Stimulated activated naive CD8-positive, alpha-beta T cell treated with anti-CD3 and anti-CD28 coated beads, Interleukin-15, Interleukin-2, amounts not matched to agents 100 ng/mL and 50 ng/mL, for 24 hours (primary cell): ENCODE measurements around the gene TWIST2.

ENCODE experiments used
- H3K27ac Mint-ChIP-seq: one replicate; pipeline ENCODE4 v1.8.0; 2021; ENCODE audit warnings: mild to moderate bottlenecking, mixed read lengths
- H3K27me3 Mint-ChIP-seq: one replicate; pipeline ENCODE4 v1.8.0; 2021; ENCODE audit warnings: mixed read lengths
- H3K36me3 Mint-ChIP-seq: one replicate; pipeline ENCODE4 v1.8.0; 2021; ENCODE audit warnings: low read depth, mixed read lengths
- H3K4me1 Mint-ChIP-seq: one replicate; pipeline ENCODE4 v1.8.0; 2021; ENCODE audit warnings: low read depth, mixed read lengths
- H3K4me3 Mint-ChIP-seq: one replicate; pipeline ENCODE4 v1.8.0; 2021; ENCODE audit warnings: mild to moderate bottlenecking, mixed read lengths
- H3K9me3 Mint-ChIP-seq: one replicate; pipeline ENCODE4 v1.8.0; 2021; ENCODE audit warnings: mixed read lengths

Gene TWIST2

GRCh38 chr2:238893349-238894000, 45.6 kb downstream of the TWIST2 start:
- no peak overlapping the region for H3K4me3 Mint-ChIP-seq

DNA sequence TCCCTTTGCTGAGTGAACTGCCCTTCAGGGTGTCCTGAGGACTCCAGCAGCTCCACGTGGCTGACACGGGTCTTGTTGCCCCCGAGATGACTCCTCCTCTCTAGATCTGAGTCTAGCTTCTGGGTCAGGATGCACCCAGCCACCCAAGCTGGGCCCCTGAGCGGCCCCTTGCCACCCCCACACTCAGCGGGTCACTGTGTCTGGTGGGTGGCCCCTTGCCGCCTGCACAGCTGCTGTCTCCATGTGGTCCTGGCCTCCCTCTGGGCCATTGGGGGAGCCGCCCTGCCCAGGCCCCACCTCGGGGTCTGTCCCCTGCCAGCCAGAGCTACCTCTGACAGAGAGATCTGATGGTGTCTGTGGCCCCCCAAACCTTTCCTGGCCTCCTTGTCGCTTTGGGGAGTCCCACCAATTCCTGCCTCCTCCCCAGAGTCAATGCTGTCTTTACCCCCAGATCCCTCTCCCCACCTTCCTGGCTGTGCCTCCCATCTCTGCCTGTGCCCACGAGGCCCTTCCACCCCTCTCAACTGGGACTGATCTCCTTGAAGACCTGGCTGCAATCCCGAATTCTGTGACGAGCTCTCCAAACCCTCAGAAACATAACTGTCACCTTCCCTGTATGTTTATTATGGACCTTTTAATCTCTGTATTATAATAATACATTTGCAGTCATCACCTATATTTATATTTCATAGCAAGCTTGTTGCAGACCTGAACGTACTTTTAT, 46.5 kb downstream of the TWIST2 start:
- Mint-ChIP-seq H3K9me3 (no peaks in the 10 kb centered on the region), H3K4me1 (no peaks in the 10 kb centered on the region), H3K27ac (no peak overlapping the region), H3K36me3 (no peaks in the 10 kb centered on the region), H3K27me3 (peaks cover 3% of the 10 kb centered on the region), H3K4me3 (no peak overlapping the region)

More at GRCh38 chr2:238893349-238894000, 45.6 kb downstream of the TWIST2 start:
- Mint-ChIP-seq H3K4me1 (no peaks in the 10 kb centered on the region), H3K9me3 (no peaks in the 10 kb centered on the region), H3K27me3 (peaks cover 5% of the 10 kb centered on the region), H3K36me3 (no peaks in the 10 kb centered on the region), H3K27ac (no peak overlapping the region)

DNA sequence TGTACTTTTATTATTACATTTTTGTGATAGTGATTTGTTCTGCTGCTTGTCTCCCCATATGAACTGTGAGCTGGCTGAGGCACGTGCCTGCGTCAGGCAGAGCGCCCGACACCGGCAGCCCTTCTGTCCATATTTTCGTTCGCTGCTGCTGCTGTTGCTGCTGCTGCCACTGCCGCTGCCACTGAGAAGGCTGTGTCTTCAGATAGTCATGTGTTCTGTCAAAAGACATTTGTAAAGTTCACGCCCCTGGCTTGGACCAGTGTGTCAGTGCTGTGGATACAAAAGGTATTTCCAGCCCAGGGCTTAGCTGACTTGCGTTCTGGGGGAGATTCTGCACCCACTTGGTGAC, 47.0 kb downstream of the TWIST2 start:
- Mint-ChIP-seq H3K9me3 (no peaks in the 10 kb centered on the region), H3K27me3 (peaks cover 3% of the 10 kb centered on the region), H3K4me3 (no peak overlapping the region), H3K4me1 (no peaks in the 10 kb centered on the region), H3K27ac (no peak overlapping the region), H3K36me3 (no peaks in the 10 kb centered on the region)

DNA sequence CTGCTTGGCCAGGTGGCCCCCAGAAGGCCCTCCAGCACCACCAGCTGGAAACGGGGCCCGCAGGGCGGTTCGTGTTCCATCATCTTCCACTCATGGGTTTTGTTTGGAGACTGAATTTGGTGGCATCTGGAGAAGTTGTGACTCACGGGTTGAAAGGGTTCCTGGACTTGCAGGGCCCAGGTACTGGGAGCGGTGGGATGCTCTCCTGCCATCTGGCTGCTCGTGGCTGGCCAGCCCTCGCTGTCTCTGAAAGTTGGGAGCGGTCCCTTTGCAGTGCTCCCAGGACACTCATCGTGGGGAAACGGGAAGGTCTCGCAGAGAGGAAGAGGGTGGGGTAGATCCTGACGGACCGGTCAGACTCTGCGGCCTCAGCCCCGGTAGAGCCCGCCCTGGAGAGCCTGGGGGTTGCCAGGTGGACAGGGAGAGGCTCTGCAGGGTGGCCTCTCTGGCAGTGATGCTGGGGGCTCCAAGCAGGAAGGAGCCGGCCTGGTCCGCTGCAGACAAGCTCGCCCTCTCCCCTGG, 47.5 kb downstream of the TWIST2 start:
- no peaks in the 10 kb centered on the region for H3K36me3 Mint-ChIP-seq
- H3K27ac Mint-ChIP-seq: no peak overlapping the region
- H3K27me3 Mint-ChIP-seq: peaks cover 3% of the 10 kb centered on the region
- H3K9me3 Mint-ChIP-seq: no peaks in the 10 kb centered on the region
- H3K4me3 Mint-ChIP-seq: no peak overlapping the region
- H3K4me1 Mint-ChIP-seq: no peaks in the 10 kb centered on the region

DNA sequence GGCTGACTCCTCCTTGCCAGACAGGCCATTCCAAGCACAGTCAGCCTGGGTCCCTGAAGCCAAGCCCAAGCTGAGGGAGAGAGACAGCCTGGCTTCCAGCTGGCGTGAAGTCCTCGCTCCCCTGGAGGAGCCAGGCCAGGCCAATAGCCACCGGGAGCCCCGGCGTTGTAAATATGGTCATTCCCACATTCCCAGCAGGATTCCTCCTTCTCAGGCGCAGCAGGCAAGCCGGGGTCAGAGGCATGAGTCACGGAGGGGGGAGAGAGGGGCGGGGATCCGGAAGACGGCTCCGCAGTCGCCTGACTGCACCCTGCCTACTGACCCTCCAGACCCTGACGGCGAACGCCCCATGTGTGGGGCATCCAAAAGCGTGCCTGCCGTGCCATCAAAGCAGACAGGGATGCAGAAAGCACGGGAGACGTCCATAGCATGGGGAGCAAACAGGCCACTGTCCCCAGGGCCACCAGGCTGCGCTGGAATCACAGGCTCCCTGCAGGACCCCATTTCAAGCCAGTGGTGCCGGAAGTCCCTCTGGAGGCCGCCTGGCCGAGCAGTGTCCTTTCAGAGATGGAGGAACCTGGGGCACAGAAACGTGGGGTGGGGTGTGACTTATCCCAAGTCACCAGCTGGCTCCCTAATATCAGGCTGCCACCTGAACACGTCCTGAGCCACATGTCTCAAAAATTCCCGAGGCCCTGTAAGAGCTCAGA, 48.2 kb downstream of the TWIST2 start:
- Mint-ChIP-seq H3K4me1 (no peaks in the 10 kb centered on the region), H3K27ac (no peak overlapping the region), H3K27me3 (peaks cover 3% of the 10 kb centered on the region), H3K36me3 (no peaks in the 10 kb centered on the region), H3K4me3 (no peak overlapping the region), H3K9me3 (no peaks in the 10 kb centered on the region)

DNA sequence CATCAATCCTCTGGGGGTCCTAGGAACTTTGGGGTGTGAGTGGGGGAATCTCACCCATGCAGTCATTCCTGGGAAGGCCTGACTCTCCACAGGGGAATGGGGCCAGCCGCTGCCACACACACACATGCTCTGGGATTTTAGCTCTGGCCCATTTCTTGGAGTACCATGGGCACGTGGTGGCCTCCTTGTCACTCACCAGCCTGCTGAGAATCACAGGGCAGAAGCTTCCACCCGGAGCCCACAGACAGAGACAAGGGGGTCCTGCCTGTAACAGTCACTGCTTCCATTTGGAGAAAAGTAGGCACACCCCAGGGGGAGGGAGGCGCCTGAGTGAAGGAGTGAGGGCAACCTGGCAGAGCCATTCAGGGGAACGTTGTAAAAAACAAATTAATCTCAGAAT, 48.8 kb downstream of the TWIST2 start:
- Mint-ChIP-seq H3K9me3 (no peaks in the 10 kb centered on the region), H3K36me3 (no peaks in the 10 kb centered on the region), H3K4me1 (no peaks in the 10 kb centered on the region), H3K27me3 (peaks cover 3% of the 10 kb centered on the region), H3K4me3 (no peak overlapping the region), H3K27ac (no peak overlapping the region)

DNA sequence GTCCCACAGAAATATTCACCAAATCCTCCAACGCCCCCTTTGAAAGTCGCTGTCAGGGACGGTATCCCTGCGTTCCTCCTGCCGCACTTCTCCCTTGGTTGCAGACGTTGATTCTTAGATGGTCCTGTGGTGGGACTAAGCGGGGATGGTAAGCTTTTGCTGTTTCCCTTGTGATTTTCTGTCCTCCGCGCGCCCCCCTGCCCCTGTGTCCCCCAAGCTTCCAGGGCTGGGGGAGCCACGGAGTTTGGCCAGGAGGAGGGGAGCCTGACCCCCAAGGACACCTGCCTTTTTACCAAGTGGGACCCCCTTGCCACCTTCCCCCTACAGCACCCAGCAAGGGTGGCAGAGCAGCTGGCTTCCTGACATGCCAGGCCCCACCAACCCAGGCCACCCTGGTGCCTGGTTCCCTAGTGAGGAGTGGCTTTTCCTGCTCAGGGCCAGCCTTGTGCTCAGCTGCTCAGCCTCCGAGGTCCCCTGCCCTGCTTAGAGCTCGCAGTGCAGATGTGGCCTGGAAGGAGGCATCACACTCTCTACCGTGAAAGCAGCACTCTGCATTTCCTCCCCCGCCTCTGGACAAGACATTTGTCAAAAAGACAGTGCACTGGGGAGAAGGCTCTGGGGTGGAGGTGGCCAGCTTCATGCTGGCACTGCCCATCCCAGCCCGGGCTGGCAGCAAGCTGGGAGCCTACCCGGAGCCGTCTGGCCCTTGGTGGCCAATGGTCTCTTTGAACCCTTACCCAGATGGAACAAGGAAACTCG, 49.4 kb downstream of the TWIST2 start:
- Mint-ChIP-seq H3K4me3 (no peak overlapping the region), H3K27me3 (peaks cover 3% of the 10 kb centered on the region), H3K9me3 (no peaks in the 10 kb centered on the region), H3K4me1 (no peaks in the 10 kb centered on the region), H3K27ac (no peak overlapping the region), H3K36me3 (no peaks in the 10 kb centered on the region)

- no peaks in the 10 kb centered on the region for H3K4me1 Mint-ChIP-seq
- no peaks in the 10 kb centered on the region for H3K9me3 Mint-ChIP-seq
- peaks cover 3% of the 10 kb centered on the region for H3K27me3 Mint-ChIP-seq
- H3K27ac Mint-ChIP-seq: no peak overlapping the region
- H3K36me3 Mint-ChIP-seq: no peaks in the 10 kb centered on the region
- no peak overlapping the region for H3K4me3 Mint-ChIP-seq
Measured at GRCh38 chr2:238897911-238898311, 50.0 kb downstream of the TWIST2 start.

GRCh38 chr2:238898534-238899281, 50.8 kb downstream of the TWIST2 start:
- Mint-ChIP-seq H3K4me3 (no peak overlapping the region), H3K27ac (no peak overlapping the region), H3K9me3 (no peaks in the 10 kb centered on the region), H3K36me3 (no peaks in the 10 kb centered on the region), H3K27me3 (peaks cover 3% of the 10 kb centered on the region), H3K4me1 (no peaks in the 10 kb centered on the region)

DNA sequence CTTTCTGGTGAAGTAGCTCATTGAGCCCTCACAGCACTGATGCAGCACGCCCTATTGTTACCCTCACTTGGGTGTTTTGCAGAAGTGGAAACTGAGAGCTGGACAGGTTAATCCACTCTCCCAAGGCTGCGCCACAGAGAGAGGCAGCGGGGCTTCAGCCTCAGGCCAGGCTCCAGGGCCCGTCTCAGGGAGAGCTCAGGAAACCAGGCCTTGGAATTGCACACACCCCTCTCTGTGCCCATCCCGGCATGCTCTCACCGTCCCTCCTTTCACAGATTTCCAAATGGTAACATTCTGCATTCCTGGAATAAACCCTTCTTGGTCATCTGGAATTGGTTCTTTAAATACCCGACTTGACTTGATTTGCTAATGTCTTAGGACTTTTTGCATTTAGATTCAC, 51.5 kb downstream of the TWIST2 start:
- Mint-ChIP-seq H3K4me1 (no peaks in the 10 kb centered on the region), H3K4me3 (no peak overlapping the region), H3K27ac (no peak overlapping the region), H3K9me3 (no peaks in the 10 kb centered on the region), H3K36me3 (no peaks in the 10 kb centered on the region), H3K27me3 (peaks cover 3% of the 10 kb centered on the region)

DNA sequence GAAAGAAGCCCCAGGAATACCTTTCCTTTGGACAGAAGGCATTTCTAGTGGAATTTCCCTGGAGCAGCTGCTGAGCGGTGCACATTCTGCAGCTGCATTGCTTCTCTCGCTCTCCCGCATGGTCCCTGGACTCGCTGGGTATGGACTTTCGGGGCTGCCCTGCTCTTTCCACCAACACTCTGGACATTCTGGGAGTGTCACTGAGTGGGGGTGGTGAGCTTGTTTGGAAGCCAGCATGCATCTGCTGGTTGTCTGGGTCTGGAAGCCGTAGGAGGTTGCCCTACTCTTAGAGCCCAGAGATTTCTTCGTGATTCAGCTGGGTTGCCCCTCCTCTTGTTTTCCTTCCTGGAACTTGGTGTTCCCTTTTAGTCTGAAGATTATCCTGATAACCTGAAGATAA, 52.6 kb downstream of the TWIST2 start:
- no peaks in the 10 kb centered on the region for H3K36me3 Mint-ChIP-seq
- H3K4me1 Mint-ChIP-seq: no peaks in the 10 kb centered on the region
- no peak overlapping the region for H3K4me3 Mint-ChIP-seq
- no peak overlapping the region for H3K27ac Mint-ChIP-seq
- no peaks in the 10 kb centered on the region for H3K9me3 Mint-ChIP-seq
- peaks cover 3% of the 10 kb centered on the region for H3K27me3 Mint-ChIP-seq

- H3K27me3 Mint-ChIP-seq: peaks cover 7% of the 10 kb centered on the region
- H3K27ac Mint-ChIP-seq: no peak overlapping the region
- H3K9me3 Mint-ChIP-seq: no peaks in the 10 kb centered on the region
- H3K4me1 Mint-ChIP-seq: no peaks in the 10 kb centered on the region
- no peak overlapping the region for H3K4me3 Mint-ChIP-seq
- H3K36me3 Mint-ChIP-seq: no peaks in the 10 kb centered on the region
Measured at GRCh38 chr2:238901461-238902057, 53.7 kb downstream of the TWIST2 start.

DNA sequence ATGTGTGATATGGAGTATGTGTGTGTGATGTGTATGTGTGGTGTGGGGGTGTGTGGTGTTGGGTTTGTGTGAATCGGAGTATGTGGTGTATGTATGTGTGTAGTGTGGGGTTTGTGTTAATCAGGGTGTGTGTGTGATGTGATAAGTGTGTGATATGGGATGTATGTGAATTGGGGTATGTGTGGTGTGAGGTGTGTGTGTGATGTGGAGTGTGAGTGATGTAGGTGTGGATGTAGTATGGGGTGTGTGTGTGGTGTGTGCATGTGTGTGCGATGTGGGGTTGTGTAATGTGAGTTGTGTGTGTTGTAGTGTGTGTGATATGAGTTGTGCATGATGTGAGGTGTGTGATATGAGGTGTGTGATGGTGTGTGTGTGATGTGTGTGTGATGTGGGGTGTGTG, 54.4 kb downstream of the TWIST2 start:
- no peaks in the 10 kb centered on the region for H3K9me3 Mint-ChIP-seq
- H3K27ac Mint-ChIP-seq: no peak overlapping the region
- no peak overlapping the region for H3K4me3 Mint-ChIP-seq
- H3K4me1 Mint-ChIP-seq: no peaks in the 10 kb centered on the region
- no peaks in the 10 kb centered on the region for H3K36me3 Mint-ChIP-seq
- H3K27me3 Mint-ChIP-seq: peaks cover 4% of the 10 kb centered on the region

- no peaks in the 10 kb centered on the region for H3K36me3 Mint-ChIP-seq
- H3K27me3 Mint-ChIP-seq: peaks cover 4% of the 10 kb centered on the region
- no peak overlapping the region for H3K27ac Mint-ChIP-seq
- no peak overlapping the region for H3K4me3 Mint-ChIP-seq
- H3K9me3 Mint-ChIP-seq: no peaks in the 10 kb centered on the region
- H3K4me1 Mint-ChIP-seq: no peaks in the 10 kb centered on the region
Measured at GRCh38 chr2:238903141-238903540, 55.3 kb downstream of the TWIST2 start.
